Posterior vena cava (tissue), 2 donors: ENCODE results near the gene KRT79. TPM values are rescaled to one million over a fixed set of nuclear protein-coding genes. Genes with fewer than 3 reads are reported as not detected.
A peak's percentile ranks its signal among the peaks of the same experiment; 100 is the strongest.
"Not testable (repeated sequence)": the region's sequence is repeated elsewhere in the genome, so short reads cannot be mapped to it uniquely, and the experiment has no call there.

ENCODE experiments used
- DNase-seq: peaks from one replicate; pipeline ENCODE4 v3.0.0-alpha.2; 2020; ENCODE audit warnings: low spot score
- intact Hi-C, 2 donors: fragments of 100-400 bp; cut with DNase I; formaldehyde crosslinking; loops; one replicate each; pipeline versions ENCODE4 v1.14.1 to v1.14.2; 2022 to 2023
- total RNA-seq, 2 donors: library from RNA; stranded (reverse); fragmentation: NEBNext Ultra II Directional; extraction: Animal tissue kit (Norgen Biotek cat#: 25700); gene quantifications; one replicate each; pipeline ENCODE4 v1.2.1, GENCODE V29; 2021
- donor health status: DM: yes; HTN: yes; CAD: no.
- donor health status: DM: yes; HTN: yes; CAD: no.

Gene KRT79
- total RNA-seq, 2 donors from 2014 or later = not detected

DNA sequence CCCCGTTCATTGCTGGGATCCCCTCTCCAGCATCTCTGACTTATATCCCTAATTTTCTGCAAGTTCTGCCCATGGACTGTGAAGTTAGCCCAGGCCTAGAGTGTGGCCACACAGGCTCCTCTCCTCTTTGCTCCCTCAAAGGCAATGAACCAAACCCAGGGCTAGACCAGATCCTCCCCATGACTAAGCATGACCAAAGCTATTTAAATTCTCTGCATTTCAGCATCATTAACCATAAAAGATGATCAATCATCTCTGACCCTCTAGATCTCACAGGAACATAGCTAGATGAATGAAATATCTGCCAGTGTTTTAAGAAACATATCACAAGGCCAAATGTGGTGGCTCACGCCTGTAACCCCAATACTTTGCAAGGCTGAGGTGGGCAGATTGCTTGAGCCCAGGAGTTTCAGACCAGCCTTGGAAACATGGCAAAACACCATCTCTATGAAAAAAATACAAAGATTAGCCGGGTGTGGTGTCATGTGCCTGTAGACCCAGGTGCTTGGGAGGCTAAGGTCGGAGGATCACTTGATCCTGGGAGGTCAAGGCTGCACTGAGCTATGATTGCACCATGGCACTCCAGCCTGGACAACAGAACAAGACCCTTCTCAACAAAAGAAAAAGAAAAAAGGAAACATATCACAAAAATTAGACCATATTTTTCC lies 36.0 kb downstream of the KRT79 start:
- no peak for DNase-seq
- intact Hi-C loops = no loop called here

DNA sequence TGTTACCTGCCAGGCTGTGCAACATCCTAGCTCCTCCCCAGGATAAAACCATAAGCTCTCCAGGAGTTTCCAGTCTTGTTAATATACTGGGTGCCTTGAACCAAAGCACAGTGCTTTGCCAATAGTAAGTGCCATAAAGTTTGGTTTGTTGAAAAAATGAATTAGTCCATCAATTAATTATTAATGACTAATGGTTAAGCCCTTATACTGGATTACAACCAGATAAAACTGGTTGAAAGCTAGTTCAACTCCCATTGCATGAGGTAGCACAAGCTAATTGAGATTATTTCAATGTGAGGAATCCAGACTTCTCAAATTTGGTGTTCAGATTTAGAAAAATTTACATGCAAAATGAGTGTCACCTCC lies 36.6 kb downstream of the KRT79 start:
- intact Hi-C loops = no loop called here
- no peak for DNase-seq

DNA sequence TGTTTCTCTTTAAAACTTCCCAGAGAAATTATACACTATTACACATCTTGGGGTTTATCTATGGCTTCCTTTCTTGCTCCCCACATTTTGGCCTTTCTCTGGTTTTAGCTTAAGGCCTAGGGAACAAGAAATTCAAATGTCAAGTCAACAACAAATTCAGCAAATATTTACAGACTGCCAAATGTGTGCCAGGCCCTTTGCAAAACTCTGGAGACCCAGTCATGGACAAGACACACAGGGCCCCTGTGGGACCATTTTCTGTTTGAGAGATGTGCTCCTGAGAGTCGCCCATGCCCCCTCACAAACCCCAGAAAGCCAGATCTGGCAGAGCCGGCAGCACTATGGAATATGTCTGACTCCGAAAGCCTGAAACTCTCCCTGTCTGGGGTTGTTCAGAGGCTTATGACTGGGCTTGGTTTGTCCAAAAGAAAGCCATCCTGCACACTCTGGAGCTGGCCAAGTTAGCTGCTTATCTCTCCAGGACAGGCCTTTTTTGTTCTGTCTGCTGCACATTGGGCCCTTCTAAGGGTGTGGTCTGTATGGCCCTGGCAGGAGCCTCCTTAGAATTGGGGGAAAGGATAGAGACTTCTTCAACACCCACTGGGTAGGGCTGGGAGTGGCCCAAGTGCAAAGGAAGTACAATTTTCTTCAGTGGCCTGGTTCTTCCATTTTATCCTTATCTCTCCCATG lies 37.1 kb downstream of the KRT79 start:
- intact Hi-C loops = no loop called here

DNA sequence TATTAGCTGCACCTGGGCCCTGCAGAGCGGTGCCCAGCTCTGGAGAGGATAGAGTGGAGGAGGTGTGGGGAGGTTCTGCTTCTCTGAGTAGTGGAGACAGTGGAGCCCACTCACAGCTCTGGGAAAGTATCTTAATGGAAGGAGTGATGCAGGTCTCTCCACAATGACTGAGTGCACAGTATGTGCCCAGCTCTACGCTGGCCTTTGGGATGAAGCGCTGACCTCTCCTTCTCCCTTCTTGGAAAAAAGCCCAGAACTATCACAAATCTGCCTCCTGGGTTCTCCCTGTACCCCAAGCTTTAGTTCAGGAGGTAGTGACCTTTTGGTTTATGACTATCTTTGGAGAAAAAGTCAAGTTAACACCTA lies 37.7 kb downstream of the KRT79 start:
- intact Hi-C loops = no loop called here

More for the DNA sequence above, 37.1 kb downstream of the KRT79 start:
- no peak for DNase-seq

DNA sequence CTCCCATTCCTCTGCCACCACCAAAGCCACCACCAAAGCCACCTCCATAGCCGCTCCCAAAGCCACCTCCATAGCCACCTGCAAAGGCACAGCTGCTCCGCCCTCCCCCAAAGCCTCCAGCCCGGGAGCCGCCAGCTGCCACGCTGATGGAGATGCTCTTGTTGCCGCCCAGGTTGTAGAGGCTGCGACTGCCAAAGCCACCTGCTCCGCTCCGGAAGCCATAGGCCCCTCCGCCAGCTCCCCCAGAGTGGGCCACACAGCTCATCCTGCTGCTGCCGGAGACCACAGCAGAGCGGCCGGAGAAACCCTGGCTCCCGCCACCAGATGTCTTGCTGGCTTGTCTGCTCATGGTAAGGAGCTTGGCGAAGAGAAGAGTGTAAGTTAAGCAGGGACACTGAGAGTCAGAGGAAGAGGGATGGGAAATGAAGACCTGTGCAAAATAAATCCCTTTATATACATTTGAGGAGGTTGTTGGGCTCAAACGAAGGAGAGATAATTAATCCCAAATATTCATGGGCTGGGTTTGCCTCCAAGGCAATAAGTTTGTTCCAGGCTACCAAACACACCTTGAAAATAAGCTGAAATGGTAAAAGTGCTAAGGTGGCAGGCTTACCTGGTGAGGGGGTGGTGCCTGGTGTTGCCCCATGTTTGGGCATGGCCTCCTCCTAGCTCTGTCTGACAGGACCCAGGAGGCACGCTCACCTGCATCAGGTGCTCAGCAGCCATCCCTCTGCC lies 38.2 kb downstream of the KRT79 start, which contains the start of gene KRT3:
TSS of gene KRT3 (minus strand) at position 424 of the 735 bp plus-strand sequence. CDS start at position 349, 75 bp downstream.
- DNase-seq = peak; percentile 57
- intact Hi-C loops = no loop called here

More for the DNA sequence above, 37.7 kb downstream of the KRT79 start:
- DNase-seq = no peak

DNA sequence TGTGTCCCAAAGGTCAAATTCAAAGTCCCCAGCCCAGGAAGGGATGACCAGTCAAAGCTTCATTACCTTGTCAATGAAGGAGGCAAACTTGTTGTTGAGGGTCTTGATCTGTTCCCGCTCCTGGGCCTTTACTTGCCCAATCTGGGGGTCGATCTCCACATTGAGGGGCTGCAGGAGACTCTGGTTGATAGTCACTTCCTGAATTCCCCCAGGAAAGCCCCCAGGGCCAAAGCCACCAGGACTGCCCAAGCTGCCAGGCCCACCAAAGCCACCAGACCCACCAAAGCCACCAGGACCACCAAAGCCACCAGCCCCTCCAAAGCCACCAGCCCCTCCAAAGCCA lies 38.8 kb downstream of the KRT79 start:
- intact Hi-C loops = not testable (repeated sequence)
- DNase-seq = peak; percentile 77

DNA sequence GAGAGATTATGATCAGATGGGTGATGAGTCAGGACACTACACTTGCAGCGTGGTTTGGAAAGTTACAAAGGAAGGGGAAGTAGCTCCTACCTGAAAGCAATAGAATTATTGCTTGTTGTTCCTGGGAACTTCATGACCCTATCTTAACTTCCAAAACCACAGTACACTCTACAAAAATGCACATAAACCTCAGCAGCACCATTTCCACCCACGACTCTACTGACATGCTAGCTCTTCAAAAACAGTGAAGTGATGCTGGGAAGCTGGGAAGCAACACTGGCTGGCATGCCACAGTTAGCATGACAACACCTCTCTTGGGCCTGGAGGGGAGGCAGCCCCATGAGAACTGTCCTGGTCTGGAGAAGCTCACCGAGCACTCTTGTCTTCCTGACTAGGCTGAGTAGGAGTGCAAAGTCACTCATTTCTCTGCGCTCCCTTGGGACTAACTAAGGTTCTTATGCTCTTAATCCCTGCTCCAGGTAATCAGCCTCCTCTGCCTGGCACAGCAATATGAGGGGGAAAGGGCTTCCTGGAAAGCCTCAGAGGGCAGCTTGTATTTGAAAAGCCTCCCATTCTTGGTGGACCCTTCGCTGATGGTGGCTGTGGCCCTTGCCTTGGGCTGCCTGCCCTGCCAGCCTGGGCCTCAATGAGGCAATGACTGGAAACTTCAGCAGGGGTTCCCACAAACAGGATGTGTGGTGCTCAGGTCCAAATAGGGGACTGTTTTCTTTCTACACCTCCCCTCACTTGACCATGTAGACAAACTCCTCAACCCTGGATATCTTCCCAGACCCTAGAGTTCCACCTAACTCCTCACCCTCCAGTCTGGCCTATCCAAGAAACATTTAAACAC lies 39.4 kb downstream of the KRT79 start:
- intact Hi-C loops = no loop called here
- DNase-seq = peak; percentile 65

DNA sequence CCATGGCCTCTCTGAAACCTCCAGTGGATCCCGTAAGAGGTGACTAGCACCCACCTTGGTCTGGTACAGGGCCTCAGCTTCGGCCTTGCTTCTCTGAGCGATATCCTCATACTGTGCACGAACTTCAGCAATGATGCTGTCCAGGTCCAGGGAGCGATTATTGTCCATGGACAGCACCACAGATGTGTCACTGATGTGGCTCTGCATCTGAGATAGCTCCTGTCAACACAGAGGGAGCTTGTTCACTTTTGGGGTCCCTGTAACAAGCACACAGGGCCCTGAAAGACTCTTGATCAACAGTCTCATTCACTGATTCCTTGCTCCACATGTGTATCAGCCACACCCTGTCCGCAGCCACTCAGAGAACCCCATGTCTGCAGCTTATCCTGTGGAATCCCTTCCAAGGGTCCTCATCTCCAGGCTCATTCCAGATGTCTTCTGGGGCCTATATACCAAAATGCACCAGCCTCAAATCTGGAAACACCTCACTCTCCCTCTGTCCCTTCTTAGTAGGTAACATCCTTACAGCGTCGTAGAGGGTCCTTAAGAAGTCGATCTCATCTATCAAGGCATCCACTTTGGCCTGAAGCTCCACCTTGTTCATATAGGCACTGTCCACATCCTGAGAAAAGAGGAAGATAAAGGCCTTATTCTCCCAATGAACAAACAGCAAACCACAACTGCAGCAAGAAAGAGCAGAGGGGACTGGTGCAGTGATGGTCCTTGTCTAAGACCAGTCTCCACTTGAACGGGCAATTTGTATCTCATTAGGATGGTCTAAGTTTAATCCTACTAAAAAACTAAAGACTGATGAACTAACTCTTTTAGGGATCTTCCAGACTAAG lies 41.7 kb downstream of the KRT79 start:
- intact Hi-C loops = no loop called here
- DNase-seq = peak; percentile 25

DNA sequence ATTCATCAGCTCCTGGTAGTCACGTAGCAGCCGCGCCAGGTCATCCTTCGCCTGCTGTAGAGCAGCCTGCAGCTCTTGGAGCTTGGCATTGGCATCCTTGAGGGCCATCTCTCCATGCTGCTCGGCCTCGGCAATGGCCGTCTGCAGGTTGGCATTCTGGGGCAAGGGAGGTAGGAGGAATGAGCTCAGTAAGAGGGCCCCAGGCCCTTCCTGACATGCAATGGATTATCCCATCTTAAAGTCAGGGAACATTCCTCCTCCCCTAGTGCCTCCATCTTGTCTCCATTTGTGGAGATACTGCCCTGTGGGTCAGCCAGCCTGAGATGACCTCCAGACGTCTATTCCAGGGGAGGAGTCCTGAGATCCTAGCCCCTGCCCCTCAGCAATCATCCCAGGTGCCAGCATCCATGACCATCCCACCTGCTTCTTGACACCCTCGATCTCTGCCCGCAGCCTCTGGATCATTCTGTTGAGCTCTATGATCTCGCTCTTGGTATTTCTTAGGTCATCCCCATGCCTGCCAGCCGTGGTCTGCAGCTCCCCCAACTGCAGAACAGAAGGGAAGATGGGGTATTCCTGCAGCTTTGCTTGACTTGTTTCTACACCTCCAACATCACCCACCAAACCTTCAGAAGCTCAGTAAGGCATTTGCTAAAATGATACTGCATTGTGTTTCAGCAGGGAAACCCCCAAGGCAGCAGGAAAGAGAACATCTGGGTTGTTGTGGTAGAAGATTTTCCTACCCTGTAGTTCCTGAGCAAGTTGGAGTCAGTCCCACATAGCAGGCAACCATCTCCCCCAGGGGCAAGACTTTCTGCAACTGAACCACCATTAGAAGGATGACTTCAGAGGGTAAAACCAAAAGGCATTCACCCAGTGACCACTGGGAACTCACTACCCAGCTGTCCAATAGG lies 42.6 kb downstream of the KRT79 start:
- intact Hi-C loops = no loop called here
- DNase-seq = peak; percentile 71

DNA sequence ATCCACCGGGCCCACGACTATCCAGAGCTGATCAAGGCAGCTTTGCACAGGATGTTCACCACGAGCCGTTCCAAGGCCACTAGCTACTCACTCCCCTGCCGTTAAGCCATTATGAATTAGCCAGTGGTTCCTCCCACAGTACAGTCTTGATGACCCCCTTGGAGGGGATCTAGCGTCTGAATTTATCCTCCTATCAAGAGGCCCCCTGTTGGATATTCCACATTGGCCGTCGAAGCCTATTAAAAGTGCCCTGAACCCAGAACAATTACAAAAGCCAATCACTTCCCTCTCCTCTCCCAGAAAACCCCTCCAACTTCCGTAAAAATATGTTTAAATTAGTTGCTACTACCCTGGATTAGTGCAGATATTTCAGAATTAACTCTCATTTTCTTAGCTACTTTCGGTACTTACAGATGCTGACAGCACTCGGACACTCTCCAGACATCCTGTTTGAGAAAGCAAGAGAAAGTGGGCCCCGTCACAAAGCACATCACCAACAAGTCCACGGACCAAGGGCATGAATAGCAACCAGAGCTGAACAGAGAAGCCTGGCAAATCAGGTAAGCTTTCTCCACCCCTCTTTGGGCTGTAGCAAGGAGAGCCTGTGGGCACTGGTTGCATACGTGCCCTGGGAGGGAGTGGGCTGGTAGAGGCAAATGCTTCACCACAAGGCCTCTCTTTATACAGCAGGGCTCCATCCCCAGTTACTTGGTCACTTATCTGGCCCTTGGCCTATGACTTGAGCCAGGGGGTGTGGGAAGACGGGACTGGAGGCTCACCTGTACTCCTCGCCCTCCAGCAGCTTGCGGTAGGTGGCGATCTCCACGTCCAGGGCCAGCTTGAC lies 43.5 kb downstream of the KRT79 start:
- intact Hi-C loops = no loop called here
- DNase-seq = no peak

DNA sequence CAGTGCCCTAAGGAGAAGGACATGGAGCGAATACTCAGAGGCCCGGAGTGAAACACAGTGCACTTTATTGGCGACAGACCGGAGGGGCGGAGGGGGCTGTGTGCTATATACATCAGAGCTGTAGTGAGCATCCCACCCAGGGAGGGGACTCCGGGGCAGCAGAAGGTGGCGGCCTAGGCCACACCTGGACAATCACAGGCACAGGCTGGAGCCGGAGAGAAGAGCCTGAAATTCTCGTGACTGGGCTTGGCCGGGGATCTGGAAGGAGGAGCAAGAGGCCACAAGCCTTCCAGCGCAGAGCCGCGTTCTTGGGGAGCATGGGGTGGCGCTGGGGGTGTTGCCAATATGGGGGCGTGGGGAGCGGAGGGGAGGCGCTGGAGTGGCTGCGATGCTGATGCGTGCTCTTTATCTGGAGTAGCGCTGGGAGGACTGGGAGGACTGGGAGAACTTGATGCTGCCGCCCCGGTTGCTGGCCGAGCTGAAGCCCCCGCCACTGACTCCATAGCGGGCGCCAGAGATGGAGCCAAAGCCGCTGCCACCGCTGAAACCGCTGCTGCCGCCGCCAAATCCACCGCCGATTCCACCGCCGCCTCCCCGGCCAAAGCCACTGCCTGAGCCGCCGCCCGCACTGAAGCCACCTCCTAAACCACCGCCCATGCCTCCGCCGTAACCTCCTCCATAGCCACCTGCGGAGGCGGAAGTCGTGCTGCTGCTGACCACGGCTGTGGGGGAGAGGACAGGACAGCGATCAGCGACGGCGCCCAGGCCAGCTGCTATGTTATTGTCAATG lies 44.3 kb downstream of the KRT79 start:
- intact Hi-C loops = no loop called here
- peak; percentile 78 for DNase-seq

DNA sequence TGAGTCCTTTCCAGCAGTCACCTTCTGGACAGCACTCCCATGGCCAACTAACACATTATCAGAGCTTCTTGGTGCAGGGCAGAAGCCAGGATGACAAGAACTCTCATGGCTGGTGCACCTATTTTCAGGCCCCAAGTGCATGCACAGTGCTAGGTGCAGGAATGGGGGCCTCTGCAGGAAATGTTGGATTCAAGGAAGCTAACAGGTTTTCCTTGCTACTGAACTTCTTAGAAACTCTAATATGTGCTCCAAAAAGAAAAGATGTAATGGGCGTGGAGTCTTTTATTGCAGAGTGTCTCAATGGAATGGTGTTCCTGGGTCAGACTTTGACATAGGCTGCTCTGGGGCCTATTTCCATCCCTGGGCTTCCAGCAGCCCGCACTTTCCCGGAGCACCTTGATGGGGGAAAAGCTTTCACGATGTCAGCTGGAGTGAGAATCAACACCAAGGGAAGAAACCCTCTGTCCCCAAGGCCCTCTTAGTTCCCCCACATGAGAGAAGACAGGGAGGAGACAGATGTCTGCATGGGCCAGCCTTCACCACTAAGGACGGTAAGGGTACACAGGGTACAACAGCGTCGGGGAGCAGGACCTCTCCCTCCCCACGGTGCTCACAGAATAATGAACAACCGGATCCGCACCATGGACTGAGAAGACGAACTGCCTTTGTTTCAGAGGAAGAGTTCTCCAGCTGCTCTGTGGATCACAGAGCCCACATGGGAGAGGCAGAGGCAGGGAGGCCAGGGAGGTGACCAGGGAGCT lies 45.1 kb downstream of the KRT79 start:
- intact Hi-C loops = no loop called here
- DNase-seq = peak; percentile 10

DNA sequence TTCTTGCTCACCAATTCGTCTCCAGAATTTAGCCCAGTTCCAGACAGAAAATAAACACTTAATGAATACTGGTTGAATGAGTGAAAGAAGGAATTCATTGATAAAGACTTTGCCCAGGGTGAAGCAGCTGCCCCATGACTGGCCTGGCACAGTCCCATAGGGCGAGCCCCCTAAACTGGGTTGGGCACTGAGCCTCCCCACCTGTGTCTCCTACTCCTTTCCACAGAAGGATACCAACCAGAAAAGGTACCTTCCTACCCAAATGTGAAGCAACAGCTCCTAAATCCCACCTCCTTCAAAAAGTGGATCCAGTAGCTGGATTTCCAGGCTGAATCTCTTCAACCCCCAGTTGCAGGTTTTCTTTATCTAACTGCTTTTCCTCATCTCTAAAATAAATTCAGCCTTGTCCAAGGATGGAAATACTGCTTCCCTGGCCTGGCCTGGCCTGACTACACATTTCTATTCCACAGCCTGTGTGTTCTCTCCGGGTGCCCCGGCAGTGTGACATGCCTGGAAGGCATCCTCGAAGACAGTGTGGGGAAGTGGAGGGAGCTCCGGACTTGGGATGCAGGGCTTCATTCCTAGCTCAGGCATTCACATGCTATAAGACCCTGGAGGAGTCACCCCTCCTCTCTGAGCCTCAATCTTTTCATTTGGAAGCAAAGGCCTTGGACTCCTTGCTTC lies 45.8 kb downstream of the KRT79 start:
- intact Hi-C loops = no loop called here
- DNase-seq = peak; percentile 40

DNA sequence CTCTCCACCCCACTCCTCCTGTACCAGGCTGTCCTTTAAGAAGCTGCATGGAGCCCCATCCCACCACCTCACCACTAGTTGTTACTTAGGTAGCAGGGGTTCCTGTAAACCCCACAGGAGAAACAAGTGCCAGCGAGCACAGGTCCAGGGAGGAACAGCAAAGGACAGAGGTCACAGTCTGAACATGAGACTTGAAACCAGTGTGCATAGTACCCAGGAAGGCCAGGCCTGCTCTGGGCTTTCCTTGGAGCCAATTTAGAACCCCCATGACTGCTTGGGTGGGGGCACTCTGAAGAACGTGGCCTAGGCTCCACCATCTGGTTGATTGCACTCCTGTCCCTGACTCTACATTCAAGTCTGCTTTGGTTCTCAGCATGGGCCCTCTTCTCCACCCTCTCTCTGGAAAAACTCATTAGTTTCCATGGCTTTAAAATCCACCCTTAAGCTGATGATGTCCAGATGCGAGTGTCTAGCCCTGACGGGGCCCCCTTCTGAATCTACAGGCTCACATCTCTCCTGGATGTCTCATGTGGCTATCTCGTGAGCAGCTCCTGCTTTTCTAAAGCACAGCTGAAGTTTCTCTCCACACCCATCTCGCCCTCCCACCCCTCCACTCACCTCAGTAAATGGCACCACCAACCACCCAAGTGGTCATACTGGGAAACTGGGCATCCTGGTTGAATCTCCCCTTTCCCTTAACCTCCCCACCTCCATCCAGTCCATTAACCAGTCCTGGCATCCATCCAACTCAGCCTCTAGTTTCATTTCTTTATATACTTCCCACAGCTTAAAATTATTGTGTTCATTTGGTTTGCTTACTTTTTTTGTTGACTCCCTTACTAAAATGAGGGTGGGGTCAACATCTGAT lies 46.6 kb downstream of the KRT79 start:
- intact Hi-C loops = no loop called here
- DNase-seq = peak; percentile 49
